GM18498 (cell line): Measurements from ENCODE around the gene CEP44.
"Not testable (repeated sequence)": the region's sequence is repeated elsewhere in the genome, so short reads cannot be mapped to it uniquely, and the experiment has no call there.

Experiments
- ATAC-seq: cut with Tn5 transposase; IDR thresholded peaks from one replicate; pipeline ENCODE4 v1.9.1; 2021; ENCODE audit warnings: mild to moderate bottlenecking, moderate library complexity; ENCODE audit not compliant: unreplicated experiment

The CEP44 gene

GRCh38 chr4:174283507-174284471, at the start of gene CEP44, which contains the start of gene FBXO8:
CEP44 (plus strand) TSS chr4:174283911; CDS start chr4:174299122, 15,211 bp downstream.
FBXO8 (minus strand) TSS chr4:174283667; CDS start chr4:174263092, 20,575 bp downstream.
- peak; percentile 66 for ATAC-seq

- no peak for ATAC-seq
These were observed 47.4 kb upstream of the CEP44 start for GRCh38 chr4:174236359-174236758.

- ATAC-seq: no peak
These were observed 42.5 kb upstream of the CEP44 start for GRCh38 chr4:174241162-174241561.

- peak; percentile 46 for ATAC-seq
These were observed 39.3 kb upstream of the CEP44 start for GRCh38 chr4:174244441-174244840.

- ATAC-seq: no peak
These were observed 38.0 kb upstream of the CEP44 start for GRCh38 chr4:174245714-174246113.

- ATAC-seq: no peak
These were observed 35.3 kb upstream of the CEP44 start for GRCh38 chr4:174248407-174248806.

- ATAC-seq: no peak
These were observed 31.3 kb upstream of the CEP44 start for GRCh38 chr4:174252412-174252811.

- no peak for ATAC-seq
These were observed 29.1 kb upstream of the CEP44 start for GRCh38 chr4:174254613-174255012.

- ATAC-seq: no peak
These were observed 28.3 kb upstream of the CEP44 start for GRCh38 chr4:174255374-174255773.

GRCh38 chr4:174255786-174256185, 27.9 kb upstream of the CEP44 start:
- no peak for ATAC-seq

- ATAC-seq: no peak
These were observed 27.4 kb upstream of the CEP44 start for GRCh38 chr4:174256277-174256713.

GRCh38 chr4:174259580-174259979, 24.1 kb upstream of the CEP44 start:
- ATAC-seq: no peak

- peak; percentile 57 for ATAC-seq
These were observed 23.6 kb upstream of the CEP44 start for GRCh38 chr4:174260099-174260498.

- not testable (repeated sequence) for ATAC-seq
These were observed 22.3 kb upstream of the CEP44 start for GRCh38 chr4:174261432-174261831.

GRCh38 chr4:174262624-174263444, 20.9 kb upstream of the CEP44 start:
- no peak for ATAC-seq

- no peak for ATAC-seq
These were observed 20.3 kb upstream of the CEP44 start for GRCh38 chr4:174263445-174263736.

- peak; percentile 45 for ATAC-seq
These were observed 17.8 kb upstream of the CEP44 start for GRCh38 chr4:174265916-174266315.

GRCh38 chr4:174266416-174266815, 17.3 kb upstream of the CEP44 start:
- ATAC-seq: peak; percentile 29

GRCh38 chr4:174273930-174274329, 9.8 kb upstream of the CEP44 start:
- ATAC-seq: no peak

- ATAC-seq: no peak
These were observed 9.3 kb upstream of the CEP44 start for GRCh38 chr4:174274436-174274835.

- no peak for ATAC-seq
These were observed 8.6 kb upstream of the CEP44 start for GRCh38 chr4:174275101-174275500.

- no peak for ATAC-seq
These were observed 6.3 kb upstream of the CEP44 start for GRCh38 chr4:174277433-174277832.
